ENCODE data around the gene DNAI4.
A peak's percentile ranks its signal among the peaks of the same experiment; 100 is the strongest.

DNAI4 gene

DNA sequence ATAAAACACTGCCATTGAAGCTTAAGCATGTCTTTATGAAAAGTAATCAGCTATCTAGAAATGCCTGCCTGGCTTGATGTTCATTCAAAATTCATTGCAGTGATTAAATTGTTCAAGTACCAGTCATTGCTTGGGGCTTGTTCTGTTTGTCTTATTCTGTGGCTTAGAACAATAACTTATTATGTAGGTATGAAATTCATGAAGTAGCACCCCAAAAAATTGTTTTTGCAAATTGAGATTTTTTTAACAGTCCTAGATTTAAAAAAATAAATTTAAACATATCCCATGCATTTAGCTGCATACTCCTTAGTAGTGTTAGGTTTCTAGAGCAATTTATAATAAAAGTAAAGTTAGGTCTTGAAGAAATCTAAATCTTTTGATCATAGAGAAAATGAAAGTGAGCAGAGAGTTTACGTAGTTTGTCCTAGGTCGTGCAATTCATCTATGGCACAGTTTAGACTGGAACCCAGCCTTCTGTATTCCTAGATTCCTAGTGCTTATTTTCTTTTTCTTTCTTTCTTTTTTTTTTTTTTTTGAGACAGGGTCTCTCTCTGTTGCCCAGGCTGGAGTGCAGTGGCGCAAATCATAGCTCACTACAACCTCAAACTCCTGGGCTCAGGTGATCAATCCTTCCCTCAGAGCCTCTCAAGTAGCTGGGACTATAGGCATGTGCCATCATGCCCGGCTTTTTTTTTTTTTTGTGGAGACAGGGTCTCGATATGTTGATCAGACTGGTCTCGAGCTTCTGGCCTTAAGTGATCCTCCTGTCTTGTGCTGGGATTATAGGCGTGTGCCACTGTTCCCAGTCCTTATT, 9.4 kb upstream of the DNAI4 start:
- DNase-seq (ENCODE audit: low read depth, low spot score), result no peak
- no peak overlapping the region for H3K4me3 ChIP-seq (ENCODE audit: low read depth, low read length)
- in situ Hi-C loops (cut with HindIII; ENCODE audit: low sequenced_read_pairs), result no loop called here
- TF ChIP-seq, protein P1, sequence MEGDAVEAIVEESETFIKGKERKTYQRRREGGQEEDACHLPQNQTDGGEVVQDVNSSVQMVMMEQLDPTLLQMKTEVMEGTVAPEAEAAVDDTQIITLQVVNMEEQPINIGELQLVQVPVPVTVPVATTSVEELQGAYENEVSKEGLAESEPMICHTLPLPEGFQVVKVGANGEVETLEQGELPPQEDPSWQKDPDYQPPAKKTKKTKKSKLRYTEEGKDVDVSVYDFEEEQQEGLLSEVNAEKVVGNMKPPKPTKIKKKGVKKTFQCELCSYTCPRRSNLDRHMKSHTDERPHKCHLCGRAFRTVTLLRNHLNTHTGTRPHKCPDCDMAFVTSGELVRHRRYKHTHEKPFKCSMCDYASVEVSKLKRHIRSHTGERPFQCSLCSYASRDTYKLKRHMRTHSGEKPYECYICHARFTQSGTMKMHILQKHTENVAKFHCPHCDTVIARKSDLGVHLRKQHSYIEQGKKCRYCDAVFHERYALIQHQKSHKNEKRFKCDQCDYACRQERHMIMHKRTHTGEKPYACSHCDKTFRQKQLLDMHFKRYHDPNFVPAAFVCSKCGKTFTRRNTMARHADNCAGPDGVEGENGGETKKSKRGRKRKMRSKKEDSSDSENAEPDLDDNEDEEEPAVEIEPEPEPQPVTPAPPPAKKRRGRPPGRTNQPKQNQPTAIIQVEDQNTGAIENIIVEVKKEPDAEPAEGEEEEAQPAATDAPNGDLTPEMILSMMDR (IDR thresholded peaks at IDR 0.05; ENCODE audit: low read depth, low read length), result no peak

DNA sequence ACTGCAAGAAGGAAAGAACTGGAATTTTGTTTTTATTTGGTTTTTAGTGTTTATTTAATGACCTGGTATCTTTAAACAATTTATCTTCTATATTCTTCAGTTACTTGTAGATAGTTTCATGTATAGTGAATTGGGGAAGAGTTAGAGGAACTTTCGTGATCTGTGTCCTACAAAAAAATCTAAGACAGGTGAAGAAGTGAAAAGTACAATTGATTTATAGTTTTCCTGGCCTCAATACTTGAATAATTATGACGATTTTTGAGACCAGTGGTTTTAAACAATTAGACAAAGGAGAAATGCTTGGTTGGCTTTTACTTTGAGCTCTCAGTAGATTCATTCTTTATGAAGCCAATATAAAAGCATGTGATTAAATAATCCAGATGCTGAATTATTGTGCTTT, 7.6 kb upstream of the DNAI4 start:
- in situ Hi-C loops (cut with HindIII; ENCODE audit: low sequenced_read_pairs), result no loop called here
- no peak for DNase-seq (ENCODE audit: low read depth, low spot score)
- TF ChIP-seq, protein P1 (IDR thresholded peaks at IDR 0.05; ENCODE audit: low read depth, low read length), result no peak
- H3K4me3 ChIP-seq (ENCODE audit: low read depth, low read length), result no peak overlapping the region

DNA sequence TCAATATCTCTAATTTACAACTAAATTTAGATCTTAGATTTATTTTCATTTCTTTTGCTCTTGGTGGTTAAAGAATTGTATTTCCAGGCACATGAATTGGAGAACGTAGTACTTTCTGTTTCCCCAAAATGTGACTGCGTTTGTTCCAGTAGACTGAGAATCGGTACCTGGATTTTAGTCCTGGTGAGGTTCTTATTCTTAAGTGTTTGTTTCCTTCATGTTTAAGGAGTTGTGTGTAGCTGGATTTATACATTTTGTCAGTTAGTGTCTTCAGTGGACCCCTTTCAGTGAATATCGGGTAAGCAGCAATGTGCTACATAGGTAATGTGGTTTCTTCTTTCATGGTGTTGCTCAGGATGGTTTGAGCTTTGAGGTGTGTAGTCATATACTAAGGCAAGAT, 6.9 kb upstream of the DNAI4 start:
- no peak for DNase-seq (ENCODE audit: low read depth, low spot score)
- in situ Hi-C loops (cut with HindIII; ENCODE audit: low sequenced_read_pairs), result no loop called here
- TF ChIP-seq, protein P1 (IDR thresholded peaks at IDR 0.05; ENCODE audit: low read depth, low read length), result no peak
- peak overlapping the region; percentile 81 for H3K4me3 ChIP-seq (ENCODE audit: low read depth, low read length)

DNA sequence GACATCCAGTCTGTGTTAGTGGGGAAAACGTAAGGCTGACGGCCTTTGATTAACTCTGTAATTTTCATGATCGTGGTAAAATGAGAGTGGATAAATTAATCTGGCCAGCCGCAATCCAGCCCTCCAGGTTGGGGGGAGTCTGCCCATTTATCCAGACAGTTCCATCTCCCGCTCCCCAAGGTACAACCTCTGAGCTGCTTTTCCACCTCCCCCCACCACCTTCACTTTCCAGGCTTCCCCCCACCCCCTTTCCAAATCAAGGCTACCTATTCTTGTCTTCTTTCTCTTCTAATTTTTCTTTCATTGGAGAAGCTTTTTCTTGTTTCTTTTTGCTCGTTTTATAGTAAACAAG, 6.1 kb upstream of the DNAI4 start:
- H3K4me3 ChIP-seq (ENCODE audit: low read depth, low read length), result peak overlapping the region; percentile 81
- in situ Hi-C loops (cut with HindIII; ENCODE audit: low sequenced_read_pairs), result no loop called here
- TF ChIP-seq, protein P1 (IDR thresholded peaks at IDR 0.05; ENCODE audit: low read depth, low read length), result no peak
- DNase-seq (ENCODE audit: low read depth, low spot score), result no peak

DNA sequence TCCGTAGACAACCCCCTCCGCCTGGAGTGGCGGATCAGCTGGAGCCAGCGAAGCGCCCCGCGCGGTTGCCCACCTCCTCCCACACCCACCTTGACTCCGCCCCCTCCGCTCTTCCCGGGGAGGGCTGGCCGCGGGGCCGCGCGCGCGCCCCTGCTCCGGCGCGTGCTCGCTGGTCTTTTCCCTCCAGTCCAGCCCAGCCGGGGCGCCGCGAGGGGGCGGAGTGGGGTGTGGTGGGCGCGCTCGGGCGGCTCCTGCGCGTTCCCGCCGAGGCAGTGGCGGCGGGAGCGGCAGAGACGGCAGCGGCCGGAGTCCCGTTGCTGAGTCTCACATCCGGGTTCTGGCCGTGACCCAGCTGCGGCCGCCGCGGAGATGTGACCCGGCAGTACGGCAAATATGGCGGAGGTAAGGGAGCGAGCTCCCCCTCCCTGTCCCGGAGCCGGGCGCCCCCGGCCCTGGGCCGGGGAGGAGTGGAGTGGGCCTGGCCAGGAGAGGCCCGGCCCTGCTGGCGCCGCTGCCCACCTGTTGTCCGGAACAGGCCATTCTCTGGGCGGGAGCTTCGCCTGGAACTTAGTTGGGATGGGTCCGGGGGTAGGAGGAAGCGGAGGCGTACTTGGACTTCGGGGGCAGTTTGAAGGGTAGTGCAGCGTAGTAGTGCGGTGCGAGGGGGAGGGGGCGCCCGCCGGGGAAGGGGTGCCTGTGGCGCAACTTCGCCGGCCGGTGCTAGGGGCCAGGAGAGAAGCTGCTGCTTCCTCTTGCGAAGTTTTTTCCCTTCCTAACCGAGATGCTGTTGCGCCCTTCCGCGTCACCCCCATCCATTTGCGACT, 5.6 kb upstream of the DNAI4 start:
- in situ Hi-C loops (cut with HindIII; ENCODE audit: low sequenced_read_pairs), result no loop called here
- H3K4me3 ChIP-seq (ENCODE audit: low read depth, low read length), result peak overlapping the region; percentile 81
- peak; percentile 95 for DNase-seq (ENCODE audit: low read depth, low spot score)
- TF ChIP-seq, protein P1 (IDR thresholded peaks at IDR 0.05; ENCODE audit: low read depth, low read length), result no peak

DNA sequence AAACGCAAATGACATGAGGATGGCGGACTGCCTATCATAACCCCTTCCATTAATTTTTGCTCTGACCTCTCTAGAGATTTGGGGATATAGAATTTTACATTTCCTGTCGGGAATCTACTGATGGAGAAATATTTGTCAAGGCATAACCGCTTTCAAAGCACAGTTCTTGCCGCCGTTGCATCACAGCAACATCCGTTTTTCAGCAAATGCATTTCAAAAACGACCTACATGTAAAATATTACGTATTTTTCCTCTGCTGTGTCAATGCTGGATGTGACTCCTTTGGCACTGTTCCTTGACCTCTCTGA, 5.0 kb upstream of the DNAI4 start:
- H3K4me3 ChIP-seq (ENCODE audit: low read depth, low read length), result peak overlapping the region; percentile 38
- TF ChIP-seq, protein P1 (IDR thresholded peaks at IDR 0.05; ENCODE audit: low read depth, low read length), result no peak
- in situ Hi-C loops (cut with HindIII; ENCODE audit: low sequenced_read_pairs), result no loop called here
- DNase-seq (ENCODE audit: low read depth, low spot score), result no peak

All from astrocyte of the spinal cord (primary cell).